H7 (cell line): ENCODE results near the gene KRTAP5-7. TPM values are rescaled to one million over a fixed set of nuclear protein-coding genes. Genes with fewer than 3 reads are reported as not detected.
"Not testable (repeated sequence)": the region's sequence is repeated elsewhere in the genome, so short reads cannot be mapped to it uniquely, and the experiment has no call there.

ENCODE experiments used
- DNase-seq: peaks from one replicate; pipeline ENCODE4 v3.0.0; 2012
- H3K27me3 ChIP-seq: 2 replicates; pipeline ENCODE4 v1.6.0; 2011; ENCODE audit warnings: mild to moderate bottlenecking, low read length; ENCODE audit not compliant: control insufficient read depth, insufficient read depth
- H3K36me3 ChIP-seq: replicated peaks from 2 replicates; pipeline ENCODE4 v1.5.1; 2011; ENCODE audit warnings: low read length; ENCODE audit not compliant: control insufficient read depth, insufficient read depth
- H3K4me3 ChIP-seq: 2 replicates; pipeline ENCODE4 v1.5.1; 2011; ENCODE audit warnings: low read depth, mild to moderate bottlenecking, control low read depth, low read length, moderate library complexity; ENCODE audit not compliant: insufficient read depth
- total RNA-seq: library from RNA; depleted of rRNA; stranded (reverse); fragments of >200 nt; shearing (Covaris generic); gene quantifications from 2 replicates; pipeline ENCODE4 v1.2.3, GENCODE V29; 2014; rRNA removed

Gene KRTAP5-7
- total RNA-seq, 1 experiment from 2014 or later, result not detected

DNA sequence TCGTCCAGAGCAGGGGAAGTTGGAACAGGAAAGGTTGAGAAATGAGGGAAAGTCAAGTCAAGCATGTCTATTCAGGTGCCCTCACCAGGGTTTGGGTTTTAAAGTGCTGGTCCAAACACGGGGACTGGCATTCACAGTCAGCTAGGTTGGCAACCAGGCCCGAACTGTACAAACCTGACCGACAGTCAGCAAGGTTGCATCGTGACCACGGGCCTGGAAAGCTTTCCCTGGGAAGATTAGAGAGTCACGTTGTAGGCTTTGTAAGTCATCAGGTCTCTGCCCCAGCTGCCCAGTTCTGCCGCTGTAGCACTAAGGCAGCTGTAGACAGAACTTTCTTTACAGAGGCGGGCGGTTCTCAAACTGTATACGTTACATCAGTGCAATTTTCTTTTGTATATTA, 45.7 kb downstream of the KRTAP5-7 start:
- no peak for DNase-seq
- no peak overlapping the region for H3K4me3 ChIP-seq
- peaks cover 1% of the 10 kb centered on the region; the same call in 1 of the 2 replicates for H3K27me3 ChIP-seq
- no peaks in the 10 kb centered on the region for H3K36me3 ChIP-seq

- no peak for DNase-seq
- Histone ChIP-seq H3K4me3 (no peak overlapping the region), H3K27me3 (no peaks in the 10 kb centered on the region; the same call in 1 of the 2 replicates), H3K36me3 (no peaks in the 10 kb centered on the region)
These were observed 47.4 kb downstream of the KRTAP5-7 start for GRCh38 chr11:71574418-71574817.

DNA sequence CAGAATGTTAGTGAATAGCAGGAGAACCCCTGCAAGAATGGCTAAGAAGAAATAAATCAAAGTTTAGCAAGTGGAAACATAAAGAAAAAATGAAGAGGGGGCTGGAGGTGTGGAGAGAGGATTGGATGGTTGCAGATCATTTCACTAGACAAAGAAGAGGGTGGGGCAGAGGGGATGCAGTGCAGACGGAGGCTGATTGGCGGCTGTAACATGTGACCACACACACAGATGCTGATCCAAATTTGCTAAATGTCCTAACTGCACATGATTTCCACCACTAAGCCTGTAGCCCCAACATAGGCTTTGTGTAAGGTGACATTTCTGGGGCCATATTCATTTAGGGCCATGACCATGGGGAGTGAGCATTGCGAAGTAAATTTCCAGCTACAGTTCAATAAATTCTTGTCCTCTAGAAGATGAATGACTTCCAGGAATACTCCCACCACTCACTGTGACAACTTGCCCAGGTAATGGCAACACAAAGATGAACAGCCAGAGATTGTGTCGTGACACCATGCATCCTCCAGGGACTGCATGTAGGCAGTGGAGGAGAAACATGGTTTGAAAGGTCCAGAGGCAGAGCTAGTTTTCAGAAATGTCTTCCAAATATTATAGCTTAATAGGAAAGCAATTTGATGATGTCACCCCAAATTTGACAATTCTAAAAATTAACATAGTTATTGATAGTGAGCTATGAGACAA, 48.8 kb downstream of the KRTAP5-7 start:
- DNase-seq, result no peak
- Histone ChIP-seq H3K4me3 (no peak overlapping the region), H3K36me3 (no peaks in the 10 kb centered on the region), H3K27me3 (no peaks in the 10 kb centered on the region; the same call in 1 of the 2 replicates)

DNA sequence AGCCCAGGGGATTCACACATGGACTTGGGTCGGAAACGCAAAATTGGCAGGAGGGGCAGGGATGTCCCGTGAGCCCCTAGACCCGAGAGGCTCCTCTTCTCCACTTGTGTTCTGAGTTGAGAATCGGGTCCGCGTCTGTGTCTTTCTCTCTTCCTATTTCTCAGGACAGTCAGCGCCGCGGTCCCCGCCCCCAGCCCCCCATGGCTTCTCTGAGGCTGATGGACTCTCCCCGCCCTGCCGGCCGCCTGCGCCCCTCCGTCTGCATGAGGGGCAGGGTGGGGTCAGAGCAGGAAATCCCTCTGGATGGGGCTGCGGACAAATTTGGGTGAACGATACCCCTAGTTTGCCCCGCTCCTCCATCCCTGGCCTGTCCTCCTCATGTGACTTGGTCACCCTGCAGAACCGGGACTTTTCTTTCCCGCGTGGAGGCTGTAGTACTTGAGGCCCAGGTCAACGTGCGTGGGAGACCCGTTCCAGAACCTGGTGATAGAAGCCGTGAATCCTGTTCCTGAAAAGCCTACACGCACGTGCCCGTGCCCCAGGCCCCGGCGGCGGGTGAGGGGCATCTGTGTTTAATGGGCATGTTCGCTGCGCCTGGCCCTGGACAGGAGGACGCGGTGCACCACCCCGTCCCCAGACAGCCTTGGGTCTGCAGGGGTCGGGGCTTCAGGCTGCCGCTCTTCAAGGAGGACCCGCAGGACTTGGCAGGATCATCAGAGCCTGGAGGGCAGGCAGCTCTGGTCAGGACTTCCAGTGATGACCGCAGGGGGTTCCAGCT, 49.8 kb downstream of the KRTAP5-7 start:
- H3K27me3 ChIP-seq, H3K4me3 ChIP-seq, H3K36me3 ChIP-seq, DNase-seq: not testable (repeated sequence)

- no peaks in the 10 kb centered on the region for H3K36me3 ChIP-seq
- H3K4me3 ChIP-seq, result no peak overlapping the region
- H3K27me3 ChIP-seq, result no peaks in the 10 kb centered on the region; the same call in none of the 2 replicates
- DNase-seq, result no peak
These were observed 50.5 kb downstream of the KRTAP5-7 start for GRCh38 chr11:71577469-71578004.

Other genes with a start within 250 kb of the KRTAP5-7 start
- gene DHCR7, start 78.9 kb upstream of the KRTAP5-7 start, total RNA-seq, result 123 and 143 TPM in 2 replicates
- gene NADSYN1, start 74.1 kb upstream of the KRTAP5-7 start, total RNA-seq, result 34.9 and 46.8 TPM in 2 replicates
- gene KRTAP5-8, start 10.8 kb downstream of the KRTAP5-7 start, total RNA-seq, result not detected in 2 replicates
- not detected in 2 replicates for gene KRTAP5-9, start 21.2 kb downstream of the KRTAP5-7 start, total RNA-seq
- 0.14 TPM in 1 of 2 replicates, not detected in the other for gene KRTAP5-10, start 38.3 kb downstream of the KRTAP5-7 start, total RNA-seq
- 0.92 TPM in 1 of 2 replicates, not detected in the other for gene KRTAP5-11, start 55.6 kb downstream of the KRTAP5-7 start, total RNA-seq